GM19240 (cell line): Measurements from ENCODE around the gene FLVCR2.

Experiments used
- DNase-seq: peaks from one replicate; pipeline ENCODE4 v3.0.0; 2011; ENCODE audit warnings: low spot score; ENCODE audit not compliant: insufficient read length

The FLVCR2 gene

DNA sequence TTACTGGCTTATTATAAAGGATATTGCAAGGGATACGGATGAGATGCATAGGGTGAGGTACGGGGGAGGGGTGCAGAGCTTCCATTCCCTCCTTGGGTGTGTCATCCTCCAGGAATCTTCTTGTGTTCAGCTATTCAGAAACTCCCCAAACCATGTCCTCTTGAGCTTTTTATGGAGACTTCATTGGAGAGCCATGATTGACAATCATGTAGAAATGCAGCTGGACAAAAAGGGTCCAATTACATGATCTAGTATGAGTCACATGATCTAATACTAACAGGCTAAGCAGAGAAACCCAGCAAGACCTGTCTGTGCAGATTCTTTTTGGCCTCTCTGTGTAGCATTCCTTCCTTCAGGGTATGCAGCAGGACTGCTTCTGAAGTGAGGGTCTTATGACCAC is 23.9 kb upstream of the FLVCR2 start:
- DNase-seq: no peak

DNA sequence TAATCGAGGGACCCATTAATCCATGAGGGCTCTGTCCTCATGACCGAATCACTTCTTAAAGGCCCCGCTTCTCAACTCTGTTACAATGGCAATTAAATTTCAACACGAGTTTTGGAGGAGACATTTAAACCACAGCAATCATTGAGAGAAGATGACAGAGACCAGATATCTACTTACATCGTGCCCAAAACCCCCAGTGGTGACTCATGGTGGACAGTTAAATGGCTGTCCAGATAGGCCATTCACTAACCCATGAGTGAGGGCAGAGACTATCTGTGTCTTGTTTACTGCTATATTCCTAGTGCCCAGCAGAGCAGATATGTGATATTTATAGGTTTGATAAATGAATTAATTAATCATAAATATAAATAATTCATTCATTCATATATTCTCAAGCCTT is 20.0 kb upstream of the FLVCR2 start:
- no peak for DNase-seq

DNA sequence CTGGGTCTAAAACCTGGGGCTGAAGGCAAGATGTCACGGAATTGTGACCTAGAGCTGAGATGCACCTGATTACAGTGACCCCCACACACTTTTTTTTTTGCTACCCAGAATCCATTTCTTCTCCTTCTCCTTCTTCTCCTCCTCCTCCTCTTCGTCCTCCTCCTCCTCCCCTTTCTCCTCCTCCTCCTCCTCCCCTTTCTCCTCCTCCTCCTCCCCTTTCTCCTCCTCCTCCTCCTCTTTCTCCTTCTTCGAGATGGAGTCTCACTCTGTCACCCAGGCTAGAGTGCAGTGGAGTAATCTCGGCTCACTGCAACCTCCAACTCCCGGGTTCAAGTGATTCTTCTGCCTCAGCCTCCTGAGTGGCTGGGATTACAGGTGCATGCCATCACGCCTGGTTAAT is 19.4 kb upstream of the FLVCR2 start:
- DNase-seq: no peak

DNA sequence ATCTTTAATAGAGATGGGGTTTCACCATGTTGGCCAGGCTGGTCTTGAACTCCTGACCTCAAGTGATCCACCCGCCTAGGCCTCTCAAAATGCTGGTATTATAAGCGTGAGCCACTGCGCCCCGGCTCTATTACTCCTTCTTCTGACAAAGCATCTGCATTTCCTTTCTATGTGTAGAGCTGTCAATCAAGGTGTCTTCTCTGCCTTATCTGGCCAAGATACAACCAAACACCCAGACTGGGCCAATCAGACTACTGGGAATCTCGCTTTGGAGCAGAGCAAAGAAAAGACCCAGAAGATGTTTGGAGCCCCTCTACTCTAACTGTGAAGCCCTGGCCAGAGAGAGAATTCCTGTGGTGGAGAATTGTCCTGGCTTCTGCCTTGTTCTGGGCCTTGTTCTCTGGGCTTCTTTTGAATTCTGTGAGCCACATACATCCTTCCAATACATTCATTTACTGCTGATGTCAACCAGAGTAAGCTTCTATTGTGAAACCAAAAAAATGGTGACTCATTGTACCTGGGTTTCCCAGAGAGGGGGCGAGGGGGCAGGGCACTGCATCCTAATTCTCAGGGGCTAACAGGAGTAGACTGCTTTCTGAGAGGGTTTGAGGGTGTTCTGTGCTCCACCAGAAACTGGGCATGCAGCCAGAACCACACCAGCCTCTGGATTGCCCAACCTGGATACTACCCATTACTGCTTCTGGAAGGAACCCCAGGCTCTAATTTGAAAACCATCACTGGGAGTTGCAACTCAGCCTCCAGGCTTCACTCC is 18.8 kb upstream of the FLVCR2 start:
- no peak for DNase-seq

DNA sequence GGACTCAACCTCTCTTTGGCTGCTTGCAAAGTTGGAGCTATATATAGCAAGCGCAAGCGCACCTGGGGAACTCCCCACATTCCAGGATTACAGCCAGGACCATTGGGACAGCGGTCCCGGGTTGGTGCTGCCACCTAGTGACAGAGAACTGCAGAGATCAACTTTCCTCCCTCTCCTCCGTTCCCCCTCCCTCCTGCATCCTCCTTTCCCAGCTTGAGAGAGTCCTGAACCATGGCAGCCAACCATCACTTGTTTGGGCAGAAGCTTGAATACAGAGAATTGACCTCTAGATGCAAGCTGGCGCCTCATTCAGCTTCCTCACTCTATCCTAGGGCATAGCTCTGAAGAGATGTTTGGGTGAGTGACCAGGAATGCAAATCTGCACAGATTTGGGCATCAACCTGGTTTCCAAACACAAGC is 17.4 kb upstream of the FLVCR2 start:
- DNase-seq: no peak

DNA sequence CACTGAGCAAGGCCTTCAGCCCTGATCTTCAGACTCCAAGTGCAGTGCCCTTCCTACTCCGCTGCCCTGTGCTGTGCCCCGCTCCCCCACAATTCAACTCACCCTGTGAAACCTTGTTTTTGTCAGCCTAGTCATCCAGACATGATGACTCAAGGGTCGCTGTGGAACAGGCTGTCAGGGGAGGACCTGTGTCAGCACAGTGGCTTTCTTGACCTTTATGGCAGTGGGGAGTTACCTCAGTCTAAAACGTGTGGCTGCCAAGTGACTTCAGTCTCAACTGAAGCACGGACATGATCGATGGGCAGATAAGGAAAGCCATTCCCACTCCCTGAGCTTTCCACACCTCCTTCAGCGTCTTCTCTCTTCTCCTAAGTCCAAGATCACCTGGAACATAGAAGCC is 16.3 kb upstream of the FLVCR2 start:
- no peak for DNase-seq

DNA sequence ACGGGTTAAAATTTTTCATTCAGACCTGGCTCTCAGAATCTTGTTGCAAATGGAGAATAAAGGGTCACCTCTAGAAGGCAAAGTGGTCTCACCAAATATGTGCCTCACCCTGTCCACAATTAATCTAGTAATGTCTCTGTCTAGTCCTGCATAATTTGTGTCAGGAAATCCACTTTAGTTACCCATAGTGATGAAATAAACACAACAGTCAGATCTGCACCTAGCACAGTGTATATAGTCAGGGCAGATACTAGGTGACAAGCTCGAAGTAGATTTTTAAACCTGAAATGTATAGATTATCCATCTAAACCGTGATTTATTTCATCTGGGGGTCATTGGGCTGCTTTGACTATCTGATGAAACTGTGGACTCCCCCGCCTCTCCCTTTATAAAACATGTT is 15.9 kb upstream of the FLVCR2 start:
- no peak for DNase-seq

DNA sequence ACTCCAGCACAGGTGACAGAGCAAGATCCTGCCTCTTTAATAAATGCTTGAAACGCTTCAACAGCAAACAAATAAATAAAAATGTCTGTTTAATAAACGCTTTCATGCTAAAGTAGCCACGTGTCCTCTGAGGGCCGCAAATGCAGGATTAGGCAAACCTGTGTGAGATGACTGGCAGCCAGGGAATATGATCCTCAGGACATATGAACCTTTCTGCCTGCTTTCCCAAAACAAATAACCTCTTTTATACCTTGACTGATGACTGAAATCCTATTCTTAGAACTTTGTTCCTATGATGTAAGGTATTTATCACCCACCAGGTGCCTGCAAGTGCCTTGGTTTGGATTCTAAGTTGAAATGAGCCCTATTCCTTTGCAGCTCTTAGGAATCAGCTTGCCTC is 14.5 kb upstream of the FLVCR2 start:
- no peak for DNase-seq

DNA sequence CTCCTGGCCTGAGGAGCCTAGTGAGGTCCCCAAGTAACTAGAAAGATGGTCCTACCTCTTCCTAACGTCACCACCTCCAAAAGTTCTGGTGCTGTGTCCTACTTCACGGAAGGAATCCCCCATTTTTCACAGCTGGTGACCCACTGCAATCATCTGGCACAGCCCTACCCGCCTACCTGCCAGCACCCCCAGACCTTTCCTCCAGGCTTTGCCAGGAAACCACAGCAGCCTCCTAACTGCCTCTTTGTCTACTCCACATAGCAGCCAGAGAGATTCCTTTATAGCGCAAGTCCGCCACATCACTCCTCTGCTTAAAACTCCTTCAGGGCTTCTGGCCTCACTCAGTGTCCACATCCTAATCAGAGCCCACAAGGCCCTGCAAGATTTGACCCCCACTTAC is 13.4 kb upstream of the FLVCR2 start:
- DNase-seq: no peak

DNA sequence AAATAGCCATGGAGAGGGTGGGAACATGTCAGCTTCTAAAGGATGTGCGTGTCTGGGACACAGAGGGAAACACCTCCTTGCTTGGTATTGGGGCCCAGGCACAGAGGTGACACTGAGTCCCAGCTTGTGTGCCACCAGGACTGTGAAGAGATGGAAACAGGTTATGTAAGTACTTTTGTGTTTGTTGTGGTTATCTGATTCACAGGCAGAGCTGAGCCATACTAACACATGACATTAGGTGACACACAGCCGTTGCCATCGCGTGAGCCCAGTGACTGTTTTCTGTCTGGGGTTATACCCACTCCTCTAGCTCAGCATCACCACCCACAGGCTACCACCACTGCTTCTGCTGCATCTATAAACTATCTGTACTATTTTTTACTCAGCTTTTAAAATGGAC is 12.1 kb upstream of the FLVCR2 start:
- DNase-seq: no peak

DNA sequence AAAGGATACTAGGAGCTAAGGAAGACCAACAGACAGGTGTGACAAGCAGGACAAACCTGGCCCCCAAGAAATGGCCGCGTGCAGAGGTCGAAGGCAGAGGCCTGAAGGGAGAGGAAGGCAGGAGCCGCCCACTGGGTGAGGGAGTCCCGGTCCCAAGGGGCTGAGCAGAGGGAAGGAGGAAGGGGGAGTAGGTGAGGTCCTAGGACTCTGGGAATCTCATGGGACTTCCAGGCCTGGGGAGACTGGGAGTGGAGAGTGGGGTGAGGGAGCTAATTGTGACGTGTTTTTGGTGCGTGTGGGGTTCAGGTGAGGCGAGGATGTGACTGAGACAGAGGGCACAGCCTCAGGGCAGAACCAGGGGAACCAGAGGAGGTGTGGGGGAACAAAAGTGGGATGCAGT is 11.7 kb upstream of the FLVCR2 start:
- DNase-seq: no peak

DNA sequence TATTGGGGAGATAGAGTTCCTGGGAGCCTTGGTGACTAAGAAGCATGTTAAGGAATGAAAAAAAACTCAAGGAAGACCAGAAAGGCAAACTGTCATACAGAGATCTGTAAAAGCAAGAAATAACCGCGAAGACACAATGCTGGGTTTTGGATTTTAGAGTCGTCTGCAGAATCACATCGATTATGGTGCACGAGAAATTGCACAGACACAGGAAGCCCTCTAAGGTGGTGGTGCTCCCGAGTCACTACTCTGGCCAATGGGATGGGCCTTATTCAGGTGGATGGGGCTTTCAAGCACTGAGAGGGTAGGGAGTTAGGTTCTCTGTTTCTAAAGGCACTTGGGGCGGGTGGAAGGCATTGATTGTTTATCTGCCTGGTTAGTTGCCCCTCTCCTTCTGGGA is 10.3 kb upstream of the FLVCR2 start:
- DNase-seq: no peak

DNA sequence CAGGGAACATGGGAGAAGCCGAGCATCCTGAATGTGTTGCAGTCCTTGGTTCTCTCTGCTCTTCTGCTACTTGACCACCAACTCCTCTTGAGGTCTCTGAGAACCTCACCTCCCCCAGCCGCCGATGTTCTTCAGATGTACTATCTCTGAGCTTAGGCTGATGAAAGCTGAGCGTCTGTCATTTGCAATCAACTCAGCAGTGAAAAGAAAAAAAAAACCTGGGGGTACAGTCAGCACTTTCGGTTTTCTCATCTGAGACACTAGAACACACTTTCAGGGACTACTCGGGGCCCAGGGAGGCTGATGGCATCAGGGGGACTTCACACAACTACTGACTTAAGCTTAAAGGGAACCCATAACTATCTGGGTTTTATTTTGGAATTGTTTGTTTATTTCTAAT is 9.6 kb upstream of the FLVCR2 start:
- no peak for DNase-seq

DNA sequence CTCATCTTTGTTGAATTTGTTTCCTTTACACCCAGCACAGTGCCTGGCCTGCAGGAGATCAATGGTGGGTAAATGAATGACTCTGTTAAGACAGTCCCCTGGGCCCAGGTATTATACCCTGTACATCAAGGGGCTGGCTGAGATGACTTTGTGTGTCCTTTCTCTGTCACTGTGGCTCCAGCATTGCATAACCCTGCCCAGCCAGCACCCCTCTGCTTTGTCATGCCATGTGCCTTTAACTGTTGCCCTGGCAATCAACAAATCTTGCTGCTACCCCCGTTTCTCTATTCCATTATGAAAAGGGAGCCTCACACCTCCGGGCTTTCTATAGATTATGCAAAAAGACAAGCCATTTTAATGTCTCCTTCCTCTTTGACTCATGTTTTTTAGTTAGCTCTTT is 7.6 kb upstream of the FLVCR2 start:
- no peak for DNase-seq

DNA sequence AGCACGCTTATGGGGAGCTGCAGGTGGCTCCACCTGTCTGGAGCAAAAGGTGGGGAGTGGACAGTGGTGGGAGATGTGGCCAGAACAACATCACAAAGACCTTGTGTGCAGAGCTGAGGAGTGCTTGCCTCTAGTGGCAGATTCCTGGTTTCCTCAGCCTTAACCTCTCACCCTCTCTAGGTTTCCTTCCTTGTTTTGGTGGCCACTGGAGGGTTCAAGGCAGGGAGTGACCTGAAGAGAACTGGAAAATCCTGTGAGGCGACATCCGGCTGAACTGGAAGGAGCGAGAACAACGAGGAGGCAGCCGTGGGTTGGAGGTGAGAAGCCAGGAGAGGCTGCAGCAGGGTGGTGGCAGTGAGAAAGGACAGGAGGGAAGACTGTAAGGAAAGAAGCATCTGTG is 6.3 kb upstream of the FLVCR2 start:
- DNase-seq: no peak

DNA sequence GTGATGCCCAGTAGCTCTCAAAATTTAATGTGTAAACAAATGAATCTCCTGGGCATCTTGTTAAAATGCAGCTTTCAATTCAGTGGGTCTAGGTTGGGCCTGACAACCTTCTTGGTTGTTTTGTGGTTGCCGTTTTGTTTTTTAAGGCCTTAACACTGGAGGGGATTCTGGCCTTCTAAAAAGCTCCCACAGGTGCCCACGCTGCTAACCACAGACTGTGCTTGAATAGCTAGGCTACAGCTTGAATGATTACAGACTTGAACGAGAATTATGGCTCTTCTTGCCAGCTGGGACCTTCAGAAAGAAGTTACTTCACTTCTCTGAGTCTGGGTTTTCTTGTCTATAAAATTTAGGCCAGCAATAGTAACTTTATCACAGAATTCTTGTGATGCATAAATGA is 1.3 kb upstream of the FLVCR2 start:
- no peak for DNase-seq

DNA sequence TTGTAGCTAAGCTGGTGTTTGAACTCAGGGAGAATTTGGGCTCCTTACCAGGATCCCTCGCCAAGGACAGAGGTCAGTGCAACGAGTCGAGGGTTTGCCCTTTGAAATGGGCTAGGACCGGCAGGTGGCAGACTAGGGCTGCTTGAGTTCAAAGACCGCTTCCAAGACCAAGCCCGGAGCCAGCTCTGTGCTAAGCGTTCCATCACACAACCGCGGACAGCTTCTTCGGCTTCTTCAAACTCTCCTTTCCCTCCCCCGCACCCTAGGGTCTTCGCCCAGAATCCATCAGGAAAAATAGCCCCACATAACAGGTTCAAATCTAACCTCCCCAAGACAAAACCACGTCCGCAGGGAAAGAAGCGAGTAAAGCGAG is 705 bp upstream of the FLVCR2 start:
- peak; percentile 76 for DNase-seq

DNA sequence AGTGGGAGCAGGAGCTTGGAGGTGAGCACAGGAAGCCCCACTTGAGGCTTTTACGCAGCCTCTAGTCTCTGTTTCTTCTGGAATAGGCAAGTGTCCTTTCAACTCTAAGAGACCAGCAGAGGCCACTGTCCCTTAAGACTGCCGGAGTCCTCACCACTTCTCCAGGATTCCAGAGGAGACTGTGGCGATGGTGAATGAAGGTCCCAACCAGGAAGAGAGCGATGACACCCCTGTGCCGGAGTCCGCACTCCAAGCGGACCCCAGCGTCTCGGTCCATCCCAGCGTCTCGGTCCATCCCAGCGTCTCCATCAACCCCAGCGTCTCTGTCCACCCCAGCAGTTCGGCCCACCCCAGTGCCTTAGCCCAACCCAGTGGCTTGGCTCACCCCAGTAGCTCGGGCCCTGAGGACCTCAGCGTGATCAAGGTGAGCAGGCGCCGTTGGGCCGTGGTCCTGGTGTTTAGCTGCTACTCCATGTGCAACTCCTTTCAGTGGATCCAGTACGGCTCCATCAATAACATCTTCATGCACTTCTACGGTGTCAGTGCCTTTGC is 442 bp downstream of the FLVCR2 start:
- DNase-seq: no peak

DNA sequence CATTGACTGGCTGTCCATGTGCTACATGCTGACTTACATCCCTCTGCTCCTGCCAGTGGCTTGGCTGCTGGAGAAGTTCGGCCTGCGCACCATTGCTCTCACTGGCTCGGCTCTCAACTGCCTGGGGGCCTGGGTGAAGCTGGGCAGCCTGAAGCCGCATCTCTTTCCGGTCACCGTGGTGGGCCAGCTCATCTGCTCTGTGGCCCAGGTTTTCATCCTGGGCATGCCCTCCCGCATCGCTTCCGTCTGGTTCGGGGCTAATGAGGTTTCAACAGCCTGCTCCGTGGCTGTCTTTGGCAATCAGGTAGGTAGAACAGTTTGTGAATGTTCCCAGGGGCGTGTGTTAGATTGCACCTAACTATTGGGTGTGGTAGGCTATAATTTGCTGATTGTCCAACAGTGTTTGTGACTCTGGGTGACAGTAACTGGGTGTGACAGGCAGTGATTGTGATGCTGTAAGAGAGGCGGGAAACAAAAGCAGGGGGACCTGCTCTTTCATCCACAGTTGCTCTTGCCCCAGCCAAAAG is 981 bp downstream of the FLVCR2 start:
- no peak for DNase-seq

DNA sequence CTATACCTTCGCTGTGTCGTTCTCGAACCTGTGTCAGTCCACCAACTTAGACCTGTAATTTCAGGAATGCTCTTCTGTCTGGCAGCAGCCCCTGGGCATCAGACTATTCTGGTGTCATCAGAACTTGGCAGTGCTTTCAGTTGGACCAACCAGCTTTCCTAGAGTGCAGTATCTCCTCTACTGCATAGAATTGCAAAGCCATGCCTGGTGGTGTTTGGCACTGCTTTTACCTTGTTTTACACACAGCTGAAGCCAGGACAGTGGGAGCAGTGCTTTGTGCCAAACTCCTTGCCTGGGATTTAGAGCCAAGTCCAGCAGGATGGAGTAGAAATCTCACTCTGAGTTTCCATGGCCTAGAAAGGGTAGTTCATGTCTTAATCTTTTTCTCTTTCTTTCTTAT is 1.5 kb downstream of the FLVCR2 start:
- DNase-seq: no peak

DNA sequence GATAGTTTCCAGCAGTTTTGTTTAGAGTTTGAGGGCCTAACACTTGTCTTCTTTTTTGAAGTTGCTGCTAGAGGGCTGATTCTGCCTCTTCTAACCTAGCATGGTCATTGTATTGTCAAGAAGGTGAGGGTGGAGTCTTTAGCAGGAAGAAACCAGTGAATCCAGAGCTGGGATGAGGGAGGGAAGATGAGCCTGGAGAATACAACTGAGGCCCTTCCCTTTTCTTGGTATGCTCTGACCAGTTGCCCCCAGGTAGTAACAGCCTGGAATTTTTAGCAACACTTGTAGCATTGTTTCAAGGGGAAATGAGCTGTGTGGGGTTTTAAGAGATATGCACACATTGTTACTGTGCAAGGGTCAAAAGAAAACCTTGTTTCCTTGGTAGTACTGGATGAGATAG is 9.0 kb downstream of the FLVCR2 start:
- no peak for DNase-seq

DNA sequence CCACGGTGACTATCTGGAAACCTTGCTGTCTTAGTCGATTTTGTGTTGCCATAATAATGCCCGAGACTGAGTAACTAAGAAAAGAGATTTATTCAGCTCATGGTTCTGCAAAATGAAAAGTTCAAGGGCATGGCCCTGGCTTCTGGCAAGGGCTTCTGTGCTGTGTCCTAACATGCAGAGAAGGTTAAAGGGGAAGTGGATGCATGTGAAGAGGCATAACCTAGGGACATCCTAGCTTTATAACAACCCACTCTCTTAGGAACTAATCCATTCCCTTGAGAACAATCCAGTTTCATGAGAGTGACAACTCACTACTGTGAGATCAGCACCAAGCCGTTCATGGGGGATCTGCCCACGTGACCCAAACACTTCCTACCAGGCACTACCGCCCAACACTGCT is 11.5 kb downstream of the FLVCR2 start:
- DNase-seq: no peak

DNA sequence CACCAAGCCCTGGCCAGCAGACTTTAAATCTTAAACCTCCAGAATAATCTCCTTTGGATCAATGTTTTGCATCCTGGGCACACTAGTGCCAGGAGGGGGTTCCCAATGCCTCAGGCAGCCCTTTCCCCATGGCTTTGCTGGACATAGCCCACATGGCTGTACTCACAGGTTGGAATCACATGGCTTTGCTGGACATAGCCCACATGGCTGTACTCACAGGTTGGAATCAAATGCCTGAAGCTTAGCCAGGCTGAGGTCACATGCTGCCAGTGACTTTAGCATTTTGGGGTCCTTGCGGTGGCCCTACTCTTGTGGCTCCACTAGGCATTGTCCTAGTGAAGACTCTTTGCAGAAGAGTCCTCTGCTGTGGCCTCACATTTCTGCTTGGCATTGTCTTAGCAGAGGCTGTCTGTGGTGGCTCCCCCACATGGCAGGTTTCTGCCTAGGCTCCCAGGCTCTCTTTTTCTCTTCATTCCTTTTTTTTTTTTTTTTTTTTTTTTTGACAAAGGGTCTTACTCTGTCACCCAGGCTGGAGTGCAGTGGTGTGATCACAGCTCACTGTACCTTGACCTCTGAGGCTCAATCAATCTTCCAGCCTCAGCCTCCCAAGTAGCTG is 13.0 kb downstream of the FLVCR2 start:
- no peak for DNase-seq
